OCI-LY1 (cell line): ENCODE data around the gene TRIM2.

ENCODE experiments used
- H2AFZ ChIP-seq: fragments of 200-600 bp; sonication (generic), shearing (Covaris generic); 2 replicates; pipeline ENCODE4 v1.6.0; 2014; ENCODE audit warnings: antibody characterized with exemption, mild to moderate bottlenecking, low read length
- H3F3A ChIP-seq: fragments of 200-600 bp; sonication (generic), shearing (Covaris generic); 2 replicates; pipeline ENCODE4 v1.6.0; 2014; ENCODE audit warnings: mild to moderate bottlenecking, antibody characterized with exemption, low read length, moderate library complexity; ENCODE audit not compliant: insufficient read depth
- H3K27ac ChIP-seq: fragments of 200-600 bp; sonication (generic); 2 replicates; pipeline ENCODE4 v1.5.1; 2014; ENCODE audit warnings: low read length, mixed run types, mild to moderate bottlenecking, low read depth; ENCODE audit not compliant: poor library complexity, severe bottlenecking
- H3K27me3 ChIP-seq: fragments of 200-600 bp; sonication (generic); 2 replicates; pipeline ENCODE4 v1.6.0; 2014; ENCODE audit warnings: antibody characterized with exemption, mild to moderate bottlenecking, low read length, moderate library complexity; ENCODE audit not compliant: insufficient read depth
- H3K36me3 ChIP-seq: fragments of 200-600 bp; sonication (generic); 2 replicates; pipeline ENCODE4 v1.6.1; 2014; ENCODE audit warnings: mild to moderate bottlenecking, antibody characterized with exemption, low read length, moderate library complexity, mixed read lengths; ENCODE audit not compliant: insufficient read depth
- H3K4me1 ChIP-seq: fragments of 200-600 bp; sonication (generic); 2 replicates; pipeline ENCODE4 v1.5.1; 2014; ENCODE audit warnings: mild to moderate bottlenecking, low read length, moderate library complexity; ENCODE audit not compliant: insufficient read depth, severe bottlenecking
- H3K4me2 ChIP-seq: fragments of 200-600 bp; sonication (generic), shearing (Covaris generic); 2 replicates; pipeline ENCODE4 v1.6.1; 2014; ENCODE audit warnings: low read length
- H3K4me3 ChIP-seq: fragments of 200-600 bp; sonication (generic); 2 replicates; pipeline ENCODE4 v1.5.1; 2014; ENCODE audit warnings: low read length, low read depth, mild to moderate bottlenecking, mixed read lengths; ENCODE audit not compliant: poor library complexity, severe bottlenecking
- H3K79me2 ChIP-seq: fragments of 200-600 bp; shearing (Covaris generic); 2 replicates; pipeline ENCODE4 v1.6.1; 2016; ENCODE audit warnings: mixed run types, low read length, mixed read lengths; ENCODE audit not compliant: insufficient read depth
- H3K9ac ChIP-seq: fragments of 200-600 bp; sonication (generic), shearing (Covaris generic); 2 replicates; pipeline ENCODE4 v1.6.1; 2014; ENCODE audit warnings: mild to moderate bottlenecking, low read length, mixed read lengths
- H3K9me2 ChIP-seq: fragments of 200-600 bp; sonication (generic), shearing (Covaris generic); 2 replicates; pipeline ENCODE4 v1.6.1; 2014; ENCODE audit warnings: low read depth, mild to moderate bottlenecking, low read length, mixed read lengths
- H3K9me3 ChIP-seq: fragments of 200-600 bp; shearing (Covaris generic); 2 replicates; pipeline ENCODE4 v1.6.1; 2014; ENCODE audit warnings: low read length, mixed read lengths
- H4K20me1 ChIP-seq: fragments of 200-600 bp; sonication (generic), shearing (Covaris generic); 2 replicates; pipeline ENCODE4 v1.6.0; 2016; ENCODE audit warnings: mild to moderate bottlenecking, low read length; ENCODE audit not compliant: insufficient read depth
- CTCF ChIP-seq: fragments of 200-600 bp; sonication (generic), shearing (Covaris generic); IDR thresholded peaks from 2 replicates; pipeline ENCODE4 v1.5.1; 2017; ENCODE audit warnings: mild to moderate bottlenecking, antibody characterized with exemption, low read length, moderate library complexity, mixed read lengths
- EZH2 ChIP-seq: fragments of 200-600 bp; sonication (generic), shearing (Covaris generic); IDR thresholded peaks from 2 replicates; pipeline ENCODE4 v1.8.0; 2017; ENCODE audit warnings: borderline replicate concordance, mixed run types, mild to moderate bottlenecking, antibody characterized with exemption, low read length, moderate library complexity, mixed read lengths

TRIM2 gene

GRCh38 chr4:153257991-153258390, 53.7 kb downstream of the TRIM2 start:
- Histone ChIP-seq H3F3A (no peaks in the 10 kb centered on the region), H3K4me1 (no peaks in the 10 kb centered on the region), H3K27ac (no peak overlapping the region), H3K27me3 (peaks cover 9% of the 10 kb centered on the region; the same call in 1 of the 2 replicates), H3K79me2 (no peaks in the 10 kb centered on the region), H3K9me3 (peaks cover 2% of the 10 kb centered on the region; the same call in 1 of the 2 replicates), H3K9ac (no peak overlapping the region), H2AFZ (no peak overlapping the region), H3K4me2 (no peak overlapping the region), H4K20me1 (no peaks in the 10 kb centered on the region), H3K4me3 (no peak overlapping the region), H3K9me2 (no peaks in the 10 kb centered on the region), H3K36me3 (no peaks in the 10 kb centered on the region)
- TF ChIP-seq EZH2 (no peak), CTCF (no peak)

- Histone ChIP-seq H3K4me3 (no peak overlapping the region), H3K4me2 (no peak overlapping the region), H3K27me3 (peaks cover 9% of the 10 kb centered on the region; the same call in 1 of the 2 replicates), H3K79me2 (no peaks in the 10 kb centered on the region), H3K9me3 (peaks cover 2% of the 10 kb centered on the region; the same call in 1 of the 2 replicates), H3K4me1 (no peaks in the 10 kb centered on the region), H3K9me2 (no peaks in the 10 kb centered on the region), H4K20me1 (no peaks in the 10 kb centered on the region), H3K36me3 (no peaks in the 10 kb centered on the region), H3K9ac (no peak overlapping the region), H2AFZ (no peak overlapping the region), H3F3A (no peaks in the 10 kb centered on the region), H3K27ac (no peak overlapping the region)
- TF ChIP-seq CTCF, result no peak
- no peak for TF ChIP-seq EZH2
Observed at GRCh38 chr4:153258750-153259149, 54.5 kb downstream of the TRIM2 start.

- H3F3A ChIP-seq, result no peaks in the 10 kb centered on the region
- peaks cover 9% of the 10 kb centered on the region; the same call in 1 of the 2 replicates for H3K27me3 ChIP-seq
- peaks cover 2% of the 10 kb centered on the region; the same call in 1 of the 2 replicates for H3K9me3 ChIP-seq
- no peak overlapping the region for H2AFZ ChIP-seq
- no peak overlapping the region for H3K27ac ChIP-seq
- no peaks in the 10 kb centered on the region for H4K20me1 ChIP-seq
- no peaks in the 10 kb centered on the region for H3K79me2 ChIP-seq
- no peak overlapping the region for H3K4me3 ChIP-seq
- no peaks in the 10 kb centered on the region for H3K4me1 ChIP-seq
- no peak for TF ChIP-seq EZH2
- no peak for TF ChIP-seq CTCF
- H3K9ac ChIP-seq, result no peak overlapping the region
- H3K9me2 ChIP-seq, result no peaks in the 10 kb centered on the region
- no peaks in the 10 kb centered on the region for H3K36me3 ChIP-seq
- no peak overlapping the region for H3K4me2 ChIP-seq
Observed at GRCh38 chr4:153259661-153260060, 55.4 kb downstream of the TRIM2 start.
